Medulla oblongata (tissue), 1 donor: ENCODE data around the gene ANO10.
A peak's percentile ranks its signal among the peaks of the same experiment; 100 is the strongest.
"Not testable (repeated sequence)": the region's sequence is repeated elsewhere in the genome, so short reads cannot be mapped to it uniquely, and the experiment has no call there.

Experiments
- DNase-seq: peaks from one replicate; pipeline ENCODE4 v3.0.0-alpha.2; 2015; ENCODE audit errors: extremely low spot score

ANO10 gene

GRCh38 chr3:43478118-43478785 lies 143.6 kb downstream of the ANO10 start:
- DNase-seq = no peak

GRCh38 chr3:43477600-43477999 lies 144.2 kb downstream of the ANO10 start:
- no peak for DNase-seq

- peak; percentile 14 for DNase-seq
Measured at GRCh38 chr3:43473737-43474136, 148.1 kb downstream of the ANO10 start.

GRCh38 chr3:43473244-43473643 lies 148.6 kb downstream of the ANO10 start:
- DNase-seq = no peak

GRCh38 chr3:43468133-43468532 lies 153.7 kb downstream of the ANO10 start:
- DNase-seq = peak; percentile 3

GRCh38 chr3:43465109-43465508 lies 156.7 kb downstream of the ANO10 start:
- no peak for DNase-seq

- not testable (repeated sequence) for DNase-seq
Measured at GRCh38 chr3:43462566-43462965, 159.2 kb downstream of the ANO10 start.

- no peak for DNase-seq
Measured at GRCh38 chr3:43461345-43461744, 160.5 kb downstream of the ANO10 start.

GRCh38 chr3:43457038-43457437 lies 164.8 kb downstream of the ANO10 start:
- not testable (repeated sequence) for DNase-seq

- no peak for DNase-seq
Measured at GRCh38 chr3:43455233-43455632, 166.6 kb downstream of the ANO10 start.

- DNase-seq = no peak
Measured at GRCh38 chr3:43453981-43454380, 167.8 kb downstream of the ANO10 start.

GRCh38 chr3:43451670-43452254 lies 170.0 kb downstream of the ANO10 start:
- no peak for DNase-seq

GRCh38 chr3:43448098-43448497 lies 173.7 kb downstream of the ANO10 start:
- no peak for DNase-seq

- DNase-seq = no peak
Measured at GRCh38 chr3:43445820-43446219, 176.0 kb downstream of the ANO10 start.

GRCh38 chr3:43442872-43443395 lies 178.9 kb downstream of the ANO10 start:
- DNase-seq = no peak

GRCh38 chr3:43436507-43437140 lies 185.2 kb downstream of the ANO10 start:
- no peak for DNase-seq

GRCh38 chr3:43435706-43436105 lies 186.1 kb downstream of the ANO10 start:
- DNase-seq = no peak

GRCh38 chr3:43434431-43434830 lies 187.4 kb downstream of the ANO10 start:
- no peak for DNase-seq

- no peak for DNase-seq
Measured at GRCh38 chr3:43432462-43432861, 189.3 kb downstream of the ANO10 start.

GRCh38 chr3:43426388-43426787 lies 195.4 kb downstream of the ANO10 start:
- DNase-seq = peak; percentile 67

GRCh38 chr3:43425829-43426228 lies 196.0 kb downstream of the ANO10 start:
- no peak for DNase-seq

- no peak for DNase-seq
Measured at GRCh38 chr3:43423639-43424038, 198.2 kb downstream of the ANO10 start.

- DNase-seq = peak; percentile 48
Measured at GRCh38 chr3:43423142-43423541, 198.7 kb downstream of the ANO10 start.
